CD14-positive monocyte (primary cell): Measurements from ENCODE around the gene FUNDC1. TPM values are rescaled to one million over a fixed set of nuclear protein-coding genes. Genes with fewer than 3 reads are reported as not detected.

Experiments used
- DNase-seq, 3 donors: peaks; one replicate each; pipeline ENCODE4 v3.0.0-alpha.2; 2011 to 2022
- H2AFZ ChIP-seq: 2 replicates; pipeline ENCODE4 v1.6.0; 2012; ENCODE audit warnings: mild to moderate bottlenecking, low read depth, low read length, inconsistent platforms; ENCODE audit not compliant: insufficient read depth, poor library complexity, severe bottlenecking
- H3K27ac ChIP-seq, 2 donors: 1 replicate in 1 of 2; 2 replicates in 1 of 2; pipeline ENCODE4 v1.5.1; 2012 to 2013; ENCODE audit warnings: low read length in 2 of 2, control low read depth in 1 of 2, inconsistent platforms in 1 of 2, low read depth in 1 of 2, mild to moderate bottlenecking in 1 of 2
- H3K27me3 ChIP-seq, 2 donors: one replicate each; pipeline versions ENCODE4 v1.6.0 to v1.6.1; 2011 to 2013; ENCODE audit warnings: low read length in 2 of 2; ENCODE audit not compliant: control insufficient read depth in 2 of 2, insufficient read depth in 2 of 2
- H3K36me3 ChIP-seq, 2 donors: replicated peaks in 1 of 2; 1 replicate in 1 of 2; 2 replicates in 1 of 2; pipeline versions ENCODE4 v1.5.1 to v1.6.1; 2012 to 2013; ENCODE audit warnings: low read length in 2 of 2, control low read depth in 1 of 2, inconsistent platforms in 1 of 2, mild to moderate bottlenecking in 1 of 2; ENCODE audit not compliant: insufficient read depth in 2 of 2, control insufficient read depth in 1 of 2
- H3K4me1 ChIP-seq, 2 donors: 1 replicate in 1 of 2; 2 replicates in 1 of 2; pipeline versions ENCODE4 v1.5.1 to v1.6.1; 2012 to 2013; ENCODE audit warnings: low read length in 2 of 2, control low read depth in 1 of 2, inconsistent platforms in 1 of 2, mild to moderate bottlenecking in 1 of 2, moderate library complexity in 1 of 2; ENCODE audit not compliant: insufficient read depth in 2 of 2, control insufficient read depth in 1 of 2
- H3K4me2 ChIP-seq: replicated peaks from 2 replicates; pipeline ENCODE3; 2012; ENCODE audit warnings: low read length, moderate library complexity, mild to moderate bottlenecking; ENCODE audit not compliant: poor library complexity, severe bottlenecking; ENCODE audit errors: extremely low read depth
- H3K4me3 ChIP-seq, 3 experiments: fragments of 200-600 bp in 1 of 3; sonication (generic) in 1 of 3; replicated peaks in 1 of 3; 1 replicate in 2 of 3; 2 replicates in 1 of 3; pipeline ENCODE4 v1.5.1; 2011 to 2013; ENCODE audit warnings: low read length in 3 of 3, mild to moderate bottlenecking in 3 of 3, control low read depth in 2 of 3, low read depth in 2 of 3, inconsistent platforms in 1 of 3, moderate library complexity in 1 of 3
- H3K79me2 ChIP-seq: 2 replicates; pipeline ENCODE4 v1.6.0; 2012; ENCODE audit warnings: mild to moderate bottlenecking, control low read depth, inconsistent platforms, low read length, moderate library complexity; ENCODE audit not compliant: insufficient read depth
- H3K9ac ChIP-seq: 2 replicates; pipeline ENCODE4 v1.6.0; 2017; ENCODE audit warnings: low read length, mild to moderate bottlenecking; ENCODE audit not compliant: insufficient read depth, poor library complexity, severe bottlenecking
- H3K9me3 ChIP-seq, 2 donors: replicated peaks in 1 of 2; 1 replicate in 1 of 2; 2 replicates in 1 of 2; pipeline versions ENCODE4 v1.5.1 to v1.6.1; 2012 to 2013; ENCODE audit warnings: low read length in 2 of 2, control low read depth in 1 of 2; ENCODE audit not compliant: control insufficient read depth in 1 of 2, insufficient read depth in 1 of 2
- H4K20me1 ChIP-seq: 2 replicates; pipeline ENCODE4 v1.6.0; 2012; ENCODE audit warnings: mild to moderate bottlenecking, low read length, control low read depth, moderate library complexity; ENCODE audit not compliant: insufficient read depth
- H3K27ac Mint-ChIP-seq, 7 donors: one replicate each; pipeline ENCODE4 v1.8.0; 2020; ENCODE audit warnings: mild to moderate bottlenecking in 7 of 7, mixed read lengths in 7 of 7, moderate library complexity in 6 of 7, inconsistent platforms in 2 of 7
- H3K27me3 Mint-ChIP-seq, 3 donors: one replicate each; pipeline ENCODE4 v1.8.0; 2021 to 2022; ENCODE audit warnings: low read depth in 3 of 3, mild to moderate bottlenecking in 3 of 3, mixed read lengths in 3 of 3, moderate library complexity in 3 of 3, inconsistent platforms in 1 of 3
- H3K36me3 Mint-ChIP-seq, 2 donors: one replicate each; pipeline ENCODE4 v1.8.0; 2020; ENCODE audit warnings: mixed read lengths in 2 of 2, inconsistent platforms in 1 of 2, mild to moderate bottlenecking in 1 of 2
- H3K4me1 Mint-ChIP-seq: one replicate; pipeline ENCODE4 v1.8.0; 2020; ENCODE audit warnings: mild to moderate bottlenecking, mixed read lengths
- H3K4me3 Mint-ChIP-seq, 2 donors: one replicate each; pipeline ENCODE4 v1.8.0; 2020; ENCODE audit warnings: mild to moderate bottlenecking in 2 of 2, mixed read lengths in 2 of 2, moderate library complexity in 1 of 2
- H3K9me3 Mint-ChIP-seq, 7 donors: one replicate each; pipeline ENCODE4 v1.8.0; 2020 to 2022; ENCODE audit warnings: mixed read lengths in 7 of 7, mild to moderate bottlenecking in 6 of 7, moderate library complexity in 6 of 7, inconsistent platforms in 2 of 7
- CTCF ChIP-seq: fragments of 200-600 bp; IDR thresholded peaks from one replicate; pipeline ENCODE4 v1.8.0; 2022; ENCODE audit warnings: antibody characterized with exemption, mild to moderate bottlenecking
- WGBS: methylation state at CpG from one replicate; pipeline ENCODE4 v1.1.5; 2013; ENCODE audit warnings: missing lambda C conversion rate; ENCODE audit not compliant: insufficient coverage; 5-methylcytosine and 5-hydroxymethylcytosine counted together
- intact Hi-C, 2 donors: fragments of 100-400 bp; cut with micrococcal nuclease; formaldehyde crosslinking; loops; one replicate each; pipeline versions ENCODE4 v1.15.0 to v1.15.1; 2023
- polyA plus RNA-seq, 3 donors: library from polyadenylated mRNA; depleted of rRNA in 1 of 3; unstranded in 2 of 3; stranded (reverse) in 1 of 3; fragments of 300-500 nt in 2 of 3; fragments of >200 nt in 1 of 3; fragmentation: Illumina TruSeq in 2 of 3; gene quantifications; 1 replicate in 2 of 3; 2 replicates in 1 of 3; pipeline ENCODE4 v1.2.3, GENCODE V29; 2012 to 2021

Gene FUNDC1
- polyA plus RNA-seq, 3 donors = 3.5 to 10.2 (median 8.5) TPM

GRCh38 chrX:44482575-44482974, 60.1 kb downstream of the FUNDC1 start:
- Histone ChIP-seq H4K20me1 (no peaks in the 10 kb centered on the region), H3K79me2 (no peaks in the 10 kb centered on the region), H3K4me1 (no peaks in the 10 kb centered on the region), H3K9me3 (no peaks in the 10 kb centered on the region), H3K27me3 (no peaks in the 10 kb centered on the region), H3K27ac (no peak overlapping the region), H2AFZ (no peak overlapping the region), H3K4me2 (no peak overlapping the region), H3K4me3 (no peak overlapping the region), H3K9ac (no peak overlapping the region), H3K36me3 (no peaks in the 10 kb centered on the region)
- no peak for TF ChIP-seq CTCF
- DNase-seq = no peak
- no peak overlapping the region for H3K4me3 Mint-ChIP-seq
- intact Hi-C loops = no loop called here
- WGBS = no CpG with 5 or more reads among the region's 1 CpG
- peaks cover 0 to 4% (median 0%) of the 10 kb centered on the region in 7 donors for H3K9me3 Mint-ChIP-seq
- H3K27ac Mint-ChIP-seq = no peak overlapping the region
- peaks cover 5% of the 10 kb centered on the region for H3K4me1 Mint-ChIP-seq
- H3K27me3 Mint-ChIP-seq = peaks cover 0 to 10% (median 1%) of the 10 kb centered on the region in 3 donors
- H3K36me3 Mint-ChIP-seq = no peaks in the 10 kb centered on the region

GRCh38 chrX:44480591-44480990, 62.1 kb downstream of the FUNDC1 start:
- Histone ChIP-seq H3K79me2 (no peaks in the 10 kb centered on the region), H3K4me2 (no peak overlapping the region)

More at GRCh38 chrX:44480591-44480990, 62.1 kb downstream of the FUNDC1 start:
- peaks cover 0 to 4% (median 3%) of the 10 kb centered on the region in 7 donors for H3K9me3 Mint-ChIP-seq
- no peaks in the 10 kb centered on the region for H3K36me3 Mint-ChIP-seq
- Histone ChIP-seq H3K9ac (no peak overlapping the region), H4K20me1 (no peaks in the 10 kb centered on the region), H3K9me3 (no peaks in the 10 kb centered on the region), H3K27me3 (no peaks in the 10 kb centered on the region), H3K27ac (no peak overlapping the region), H2AFZ (no peak overlapping the region), H3K4me3 (no peak overlapping the region), H3K4me1 (no peaks in the 10 kb centered on the region), H3K36me3 (no peaks in the 10 kb centered on the region)
- intact Hi-C loops = no loop called here
- no peak overlapping the region for H3K27ac Mint-ChIP-seq
- DNase-seq = no peak
- H3K27me3 Mint-ChIP-seq = peaks cover 0 to 8% (median 0%) of the 10 kb centered on the region in 3 donors
- H3K4me3 Mint-ChIP-seq = no peak overlapping the region
- TF ChIP-seq CTCF = no peak
- 100% methylated on average over 2 of the region's 2 CpGs for WGBS
- peaks cover 5% of the 10 kb centered on the region for H3K4me1 Mint-ChIP-seq
